Calu3 (cell line): ENCODE measurements around the gene PDCL3. TPM values are rescaled to one million over a fixed set of nuclear protein-coding genes. Genes with fewer than 3 reads are reported as not detected.

Experiments used
- BruUV-seq: library from RNA; stranded (reverse); fragments of 400-500 nt; replicated peaks from 2 replicates; lab custom pipeline; 2021; lab: Mats Ljungman, UMichigan
- CTCF ChIA-PET: fragments of 300-600 bp; sonication (Branson Sonifier 250); formaldehyde crosslinking; loops from one replicate; lab custom pipeline; 2022; ENCODE audit warnings: antibody characterized with exemption; lab: Charles Lee
- DNase-seq: peaks from one replicate; pipeline ENCODE4 v3.0.0; 2022
- H3K27ac Mint-ChIP-seq: one replicate; pipeline ENCODE4 v1.8.0; 2022; ENCODE audit warnings: mixed read lengths; ENCODE audit not compliant: unreplicated experiment
- H3K27me3 Mint-ChIP-seq: one replicate; pipeline ENCODE4 v1.8.0; 2022; ENCODE audit warnings: mixed read lengths; ENCODE audit not compliant: unreplicated experiment
- H3K36me3 Mint-ChIP-seq: one replicate; pipeline ENCODE4 v1.8.0; 2022; ENCODE audit warnings: mild to moderate bottlenecking, moderate library complexity, mixed read lengths; ENCODE audit not compliant: insufficient read depth, unreplicated experiment
- H3K4me1 Mint-ChIP-seq: one replicate; pipeline ENCODE4 v1.8.0; 2022; ENCODE audit warnings: mild to moderate bottlenecking, low read depth, mixed read lengths; ENCODE audit not compliant: unreplicated experiment
- H3K4me3 Mint-ChIP-seq: one replicate; pipeline ENCODE4 v1.8.0; 2022; ENCODE audit warnings: mild to moderate bottlenecking, low read depth, moderate library complexity, mixed read lengths; ENCODE audit not compliant: unreplicated experiment
- H3K9me3 Mint-ChIP-seq: one replicate; pipeline ENCODE4 v1.8.0; 2022; ENCODE audit warnings: low read depth, mixed read lengths; ENCODE audit not compliant: unreplicated experiment
- CTCF ChIP-seq: fragments of 200-600 bp; IDR thresholded peaks from one replicate; pipeline ENCODE4 v1.8.0; 2022; ENCODE audit warnings: antibody characterized with exemption; ENCODE audit not compliant: unreplicated experiment
- intact Hi-C: fragments of 100-400 bp; cut with micrococcal nuclease; formaldehyde crosslinking; loops from one replicate; pipeline ENCODE4 v1.10.0; 2022; ENCODE audit not compliant: unreplicated experiment
- total RNA-seq: library from RNA; stranded (reverse); gene quantifications from 2 replicates; pipeline ENCODE4 v1.2.3, GENCODE V29; 2022

Gene PDCL3
- total RNA-seq, 1 experiment from 2014 or later = 23.0 TPM

GRCh38 chr2:100544911-100545596 is 17.7 kb upstream of the PDCL3 start:
- Mint-ChIP-seq H3K36me3 (no peaks in the 10 kb centered on the region), H3K4me1 (peaks cover 21% of the 10 kb centered on the region), H3K27me3 (peaks cover 10% of the 10 kb centered on the region), H3K27ac (no peak overlapping the region), H3K9me3 (no peaks in the 10 kb centered on the region), H3K4me3 (no peak overlapping the region)
- no TSS peak for BruUV-seq
- no peak for TF ChIP-seq CTCF
- CTCF ChIA-PET = interaction anchor here (0.5 to 0.7 kb wide), 2 partner anchors 11 to 28 kb away, joined by 3 to 6 read pairs; no protein-coding TSS in a partner anchor
- intact Hi-C loops = no loop called here
- DNase-seq = no peak

GRCh38 chr2:100546469-100546868 is 16.3 kb upstream of the PDCL3 start:
- no peak for DNase-seq
- no peak overlapping the region for H3K4me3 Mint-ChIP-seq
- no peak overlapping the region for H3K27ac Mint-ChIP-seq
- H3K4me1 Mint-ChIP-seq = peaks cover 21% of the 10 kb centered on the region
- peaks cover 10% of the 10 kb centered on the region for H3K27me3 Mint-ChIP-seq
- intact Hi-C loops = no loop called here
- CTCF ChIA-PET = no interaction called here
- no peak for TF ChIP-seq CTCF
- H3K9me3 Mint-ChIP-seq = no peaks in the 10 kb centered on the region
- BruUV-seq = no TSS peak
- no peaks in the 10 kb centered on the region for H3K36me3 Mint-ChIP-seq

- intact Hi-C loops = no loop called here
- no peak overlapping the region for H3K27ac Mint-ChIP-seq
- no peak for DNase-seq
- no peaks in the 10 kb centered on the region for H3K36me3 Mint-ChIP-seq
- H3K4me3 Mint-ChIP-seq = no peak overlapping the region
- CTCF ChIA-PET = interaction anchor here (1.0 kb wide), 1 partner anchor 9 kb away, joined by 3 read pairs; no protein-coding TSS in a partner anchor
- H3K9me3 Mint-ChIP-seq = no peaks in the 10 kb centered on the region
- H3K4me1 Mint-ChIP-seq = peaks cover 16% of the 10 kb centered on the region
- no peak for TF ChIP-seq CTCF
- peaks cover 3% of the 10 kb centered on the region for H3K27me3 Mint-ChIP-seq
- no TSS peak for BruUV-seq
These were observed 14.0 kb upstream of the PDCL3 start for GRCh38 chr2:100548771-100549170.

- H3K27ac Mint-ChIP-seq = no peak overlapping the region
- CTCF ChIA-PET = no interaction called here
- no peaks in the 10 kb centered on the region for H3K9me3 Mint-ChIP-seq
- H3K4me3 Mint-ChIP-seq = no peak overlapping the region
- intact Hi-C loops = no loop called here
- no peak for DNase-seq
- no peak for TF ChIP-seq CTCF
- no peaks in the 10 kb centered on the region for H3K27me3 Mint-ChIP-seq
- H3K4me1 Mint-ChIP-seq = peaks cover 13% of the 10 kb centered on the region
- BruUV-seq = no TSS peak
- no peaks in the 10 kb centered on the region for H3K36me3 Mint-ChIP-seq
These were observed 11.5 kb upstream of the PDCL3 start for GRCh38 chr2:100551303-100551702.
